NT2/D1 (cell line): ENCODE data around the gene MIPEP.

Source experiments
- YY1 ChIP-seq: IDR thresholded peaks from 2 replicates; pipeline ENCODE4 v1.6.1; 2011; ENCODE audit not compliant: insufficient read length, insufficient read depth
- ZNF274 ChIP-seq: IDR thresholded peaks from 2 replicates; pipeline ENCODE4 v1.6.1; 2011; ENCODE audit warnings: mild to moderate bottlenecking, low read depth, low read length

- TF ChIP-seq YY1 (no peak), ZNF274 (no peak)
These were observed 121.4 kb downstream of the MIPEP start for GRCh38 chr13:23767838-23768237.
